ENCODE results near the gene KRTAP12-1.
A peak's percentile ranks its signal among the peaks of the same experiment; 100 is the strongest.
"Not testable (repeated sequence)": the region's sequence is repeated elsewhere in the genome, so short reads cannot be mapped to it uniquely, and the experiment has no call there.

KRTAP12-1 gene

DNA sequence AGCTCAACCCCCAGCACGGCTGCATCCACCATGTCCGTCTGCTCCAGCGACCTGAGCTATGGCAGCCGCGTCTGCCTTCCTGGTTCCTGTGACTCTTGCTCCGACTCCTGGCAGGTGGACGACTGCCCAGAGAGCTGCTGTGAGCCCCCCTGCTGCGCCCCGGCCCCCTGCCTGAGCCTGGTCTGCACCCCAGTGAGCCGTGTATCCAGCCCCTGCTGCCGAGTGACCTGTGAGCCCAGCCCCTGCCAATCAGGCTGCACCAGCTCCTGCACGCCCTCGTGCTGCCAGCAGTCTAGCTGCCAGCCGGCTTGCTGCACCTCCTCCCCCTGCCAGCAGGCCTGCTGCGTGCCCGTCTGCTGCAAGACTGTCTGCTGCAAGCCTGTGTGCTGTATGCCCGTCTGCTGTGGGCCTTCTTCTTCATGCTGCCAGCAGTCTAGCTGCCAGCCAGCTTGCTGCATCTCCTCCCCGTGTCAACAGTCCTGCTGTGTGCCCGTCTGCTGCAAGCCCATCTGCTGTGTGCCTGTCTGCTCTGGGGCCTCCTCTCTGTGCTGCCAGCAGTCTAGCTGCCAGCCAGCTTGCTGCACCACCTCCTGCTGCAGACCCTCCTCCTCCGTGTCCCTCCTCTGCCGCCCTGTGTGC, 15.3 kb upstream of the KRTAP12-1 start, which contains the start of gene KRTAP10-12:
TSS of gene KRTAP10-12 (plus strand) at position 1 of the 639 bp plus-strand sequence. CDS start at position 31, 30 bp downstream.
- not testable (repeated sequence) for DNase-seq

DNA sequence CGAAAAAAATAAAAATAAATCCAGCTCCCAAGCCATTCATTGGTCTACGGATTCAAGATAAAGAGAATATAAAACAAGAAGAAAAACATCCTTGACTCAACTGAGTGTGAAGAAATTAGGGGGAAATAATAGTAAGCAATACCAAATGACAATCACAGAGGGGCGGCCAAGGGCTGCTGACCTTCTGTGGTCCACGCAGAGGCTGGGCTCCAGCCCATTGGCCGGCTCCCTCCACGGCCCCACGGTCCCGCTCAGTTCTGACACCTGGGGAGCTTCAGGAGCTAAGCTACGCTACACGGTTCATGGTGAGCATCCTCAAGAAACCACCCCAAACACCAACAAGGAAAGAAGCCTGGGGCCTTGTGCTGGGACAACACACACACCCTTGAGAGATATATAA, 14.6 kb upstream of the KRTAP12-1 start:
- no peak for DNase-seq

DNA sequence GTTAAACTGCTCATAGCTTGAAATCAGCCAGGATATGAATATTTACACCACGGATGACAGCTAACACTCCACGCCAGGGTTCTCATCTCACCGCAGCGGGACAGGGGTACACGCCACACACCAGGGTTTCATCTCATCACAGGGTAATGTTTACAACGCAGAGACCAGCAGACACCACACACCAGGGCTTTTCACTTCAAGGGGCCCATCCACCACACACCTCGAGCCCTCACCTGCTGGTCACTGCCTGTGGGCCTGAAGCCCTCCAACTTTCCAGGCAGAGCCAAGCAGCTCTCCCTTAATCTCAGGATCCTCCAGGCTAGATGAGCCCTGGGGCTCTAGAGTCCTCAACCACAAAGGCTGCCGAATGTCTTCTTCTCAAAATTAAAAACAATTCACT, 13.7 kb upstream of the KRTAP12-1 start:
- no peak for DNase-seq

DNA sequence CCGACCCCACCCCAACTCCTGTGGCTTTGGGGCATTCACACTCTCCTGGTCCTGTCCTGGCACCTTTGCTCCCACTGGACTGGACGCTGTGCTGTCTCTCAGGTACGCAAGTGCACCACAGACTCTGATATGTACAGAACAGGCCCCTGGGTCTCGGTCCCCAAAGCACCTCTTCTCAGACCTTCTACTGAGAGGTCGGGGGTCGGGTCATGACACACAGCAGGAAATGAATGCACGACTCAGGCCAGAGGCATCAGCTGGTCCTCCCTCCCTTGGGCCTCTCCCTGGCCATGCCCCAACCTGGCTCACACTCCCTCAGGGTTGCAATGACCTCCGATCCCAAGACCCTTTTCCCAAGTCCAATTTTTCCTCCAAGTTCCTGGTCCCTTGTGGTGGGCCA, 13.2 kb upstream of the KRTAP12-1 start:
- no peak for DNase-seq

DNA sequence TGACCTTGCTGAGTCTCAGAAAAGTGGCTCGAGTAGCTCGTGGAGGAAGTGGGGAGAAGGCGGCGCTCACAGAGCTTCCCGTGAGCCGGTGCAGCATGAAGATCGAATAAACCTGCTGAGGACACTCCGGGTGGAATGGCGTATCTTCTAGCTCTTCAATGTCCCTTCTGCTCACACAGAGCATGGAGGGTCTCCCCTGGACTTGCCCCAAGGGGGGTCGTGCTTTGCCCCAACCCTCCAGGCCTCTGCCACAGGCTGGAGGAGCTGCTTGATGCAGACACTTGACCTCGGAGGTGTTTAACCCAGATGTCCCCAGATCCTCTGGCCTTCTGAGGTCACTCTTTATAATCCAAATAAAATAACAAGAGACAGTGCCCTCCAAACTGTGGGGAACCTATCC, 12.8 kb upstream of the KRTAP12-1 start:
- DNase-seq = no peak

DNA sequence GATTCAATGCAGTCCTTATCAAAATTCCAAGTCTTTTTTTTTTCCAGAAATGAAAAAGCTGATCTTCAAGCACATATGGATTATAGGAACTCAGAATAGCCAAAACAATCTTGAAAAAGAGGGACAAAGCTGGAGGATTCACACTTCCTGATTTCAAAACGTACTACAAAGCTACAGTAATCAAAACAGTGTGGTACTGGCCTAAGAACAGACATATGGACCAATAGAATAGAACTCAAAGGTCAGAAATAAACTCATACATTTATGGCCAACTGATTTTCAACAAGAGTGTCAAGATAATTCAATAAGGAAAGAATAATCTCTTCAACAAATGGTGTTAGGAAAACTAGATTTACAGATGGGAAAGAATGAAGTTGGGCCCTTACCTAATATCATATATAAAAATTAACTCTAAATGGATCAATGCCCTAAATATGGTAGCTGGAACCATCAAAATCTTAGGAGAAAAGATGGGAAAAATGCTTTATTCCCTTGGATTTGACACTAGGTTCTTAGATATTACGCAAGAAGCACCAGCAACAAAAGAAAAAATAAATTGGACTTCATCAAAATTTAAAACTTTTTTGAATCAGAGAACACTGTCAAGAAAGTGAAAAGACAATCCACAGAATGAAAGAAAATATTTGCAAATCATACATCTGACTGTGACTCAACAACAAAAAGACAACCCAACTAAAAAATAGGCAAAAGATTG, 11.0 kb upstream of the KRTAP12-1 start:
- DNase-seq = no peak

DNA sequence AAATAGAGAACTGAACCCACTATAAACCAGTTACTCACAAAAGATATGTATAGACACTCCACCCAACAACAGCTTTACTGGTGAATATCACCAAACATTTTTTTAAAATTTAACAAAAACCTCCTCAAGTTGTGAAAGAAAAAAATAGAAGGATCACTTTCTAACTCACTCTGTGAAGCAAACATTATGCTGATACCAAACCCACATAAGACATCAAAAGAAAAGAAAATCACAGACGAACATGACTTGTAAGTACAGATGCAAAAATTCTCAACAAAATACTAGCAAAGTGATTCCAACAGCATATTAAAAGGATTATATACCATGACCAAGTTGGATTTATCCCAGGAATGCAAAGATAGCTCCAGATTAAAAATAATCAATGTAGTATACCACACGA, 9.7 kb upstream of the KRTAP12-1 start:
- no peak for DNase-seq

- DNase-seq = not testable (repeated sequence)
These were observed 7.8 kb upstream of the KRTAP12-1 start for GRCh38 chr21:44689740-44690139.

- no peak for DNase-seq
These were observed 5.7 kb upstream of the KRTAP12-1 start for GRCh38 chr21:44687671-44688070.

GRCh38 chr21:44686843-44687561, 5.0 kb upstream of the KRTAP12-1 start:
- DNase-seq = no peak

GRCh38 chr21:44686000-44686781, 4.2 kb upstream of the KRTAP12-1 start:
- DNase-seq = peak; percentile 9

DNA sequence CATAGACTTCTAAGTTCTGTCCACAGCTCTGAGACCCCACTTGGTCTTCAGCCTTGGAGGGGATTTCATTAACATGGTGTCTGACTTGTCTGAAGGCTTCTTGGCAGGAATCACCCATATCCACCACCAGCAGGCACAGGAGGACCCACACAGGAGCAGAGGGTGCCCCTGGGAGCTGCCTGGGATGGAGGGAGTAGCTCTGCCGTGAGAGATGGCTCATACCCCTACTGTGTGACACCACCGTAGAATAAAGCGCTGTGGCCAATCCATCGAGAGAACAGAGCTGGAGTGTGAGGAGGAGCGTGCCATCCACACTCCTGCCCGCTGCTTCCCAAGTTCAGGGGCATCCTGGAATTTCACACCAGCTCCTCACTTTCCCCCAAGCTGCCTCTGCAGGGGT, 3.1 kb upstream of the KRTAP12-1 start:
- DNase-seq = not testable (repeated sequence)

DNA sequence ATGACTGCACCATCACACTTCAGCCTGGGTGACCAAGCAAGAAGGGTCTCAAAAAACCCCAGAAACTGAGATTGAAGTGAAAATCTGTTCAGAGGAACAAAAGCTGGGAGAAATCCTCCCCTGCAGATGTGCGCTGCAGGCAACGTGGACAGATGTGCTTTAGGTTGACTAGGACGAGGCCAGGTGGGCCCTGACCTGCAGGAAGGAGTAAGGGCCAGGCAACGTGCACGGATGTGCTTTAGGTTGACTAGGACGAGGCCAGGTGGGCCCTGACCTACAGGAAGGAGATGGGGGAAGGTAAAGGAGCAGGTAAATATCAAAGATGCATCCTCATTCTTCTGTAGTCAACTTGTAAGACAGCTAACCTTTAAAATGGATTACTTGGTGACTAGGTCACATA, 2.5 kb upstream of the KRTAP12-1 start:
- DNase-seq = no peak

DNA sequence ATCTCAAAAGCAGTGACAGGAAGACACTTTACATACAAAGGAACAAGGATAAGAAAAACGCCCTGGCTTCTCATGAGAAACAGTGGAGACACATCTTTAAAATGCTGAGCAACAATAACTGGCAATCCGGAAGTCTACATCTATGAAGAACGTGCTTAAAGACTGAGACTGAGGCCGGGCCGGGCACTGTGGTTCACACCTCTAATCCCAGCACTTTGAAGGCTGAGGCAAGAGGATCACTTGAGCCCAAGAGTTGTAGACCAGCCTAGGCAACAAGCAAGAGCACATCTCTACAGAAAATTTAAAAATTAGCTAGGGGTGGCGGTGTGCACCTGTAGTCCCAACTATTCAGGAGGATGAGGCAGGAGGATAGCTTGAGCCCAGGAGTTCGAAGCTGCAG, 2.1 kb upstream of the KRTAP12-1 start:
- no peak for DNase-seq

DNA sequence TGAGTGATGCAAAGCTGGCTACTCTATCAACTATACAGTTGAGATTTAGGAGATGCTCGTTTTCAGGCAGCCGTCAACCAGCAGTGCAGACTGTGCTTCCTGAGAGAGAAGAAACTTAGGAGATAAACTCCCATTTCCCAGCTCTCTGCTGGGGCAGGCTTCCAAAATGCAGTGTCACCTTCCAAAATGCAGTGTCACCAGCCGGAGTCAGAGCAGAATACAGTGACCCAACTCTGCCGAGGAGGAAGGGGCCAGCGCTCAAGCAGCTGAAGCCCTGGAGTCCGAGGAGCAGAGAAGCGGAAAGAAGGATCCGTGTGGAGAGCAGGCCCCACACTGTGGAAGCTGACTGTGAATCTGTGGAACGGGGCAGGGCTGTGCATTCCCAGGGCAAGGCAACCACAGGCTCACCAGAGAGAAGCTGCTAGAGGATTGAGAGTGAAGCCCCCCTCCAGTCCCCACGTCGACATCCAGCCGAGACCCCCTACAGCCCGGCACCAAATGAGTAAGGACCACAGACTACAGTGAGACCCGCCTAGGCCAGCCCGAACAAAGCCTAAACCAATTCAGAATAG, 703 bp upstream of the KRTAP12-1 start:
- DNase-seq = no peak

DNA sequence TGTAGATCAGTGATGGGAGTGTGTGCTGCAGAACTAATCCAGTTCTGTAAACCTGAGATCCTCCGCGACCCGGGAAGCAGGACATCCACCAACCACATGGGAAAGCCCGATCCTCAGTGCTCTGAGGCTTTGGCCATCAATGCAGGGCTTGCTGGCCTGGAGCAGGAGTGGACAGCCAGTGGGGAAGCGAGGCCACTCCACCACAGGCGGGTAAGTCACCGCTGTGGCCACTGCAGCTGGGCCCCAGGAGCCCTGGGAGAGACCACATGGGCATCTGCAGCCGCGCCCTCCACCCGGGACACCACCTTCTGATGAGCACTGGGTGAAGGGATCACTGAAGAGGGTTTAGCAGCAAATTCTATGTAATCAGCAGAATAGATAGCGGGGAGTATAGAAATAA, 811 bp downstream of the KRTAP12-1 start:
- DNase-seq = no peak

DNA sequence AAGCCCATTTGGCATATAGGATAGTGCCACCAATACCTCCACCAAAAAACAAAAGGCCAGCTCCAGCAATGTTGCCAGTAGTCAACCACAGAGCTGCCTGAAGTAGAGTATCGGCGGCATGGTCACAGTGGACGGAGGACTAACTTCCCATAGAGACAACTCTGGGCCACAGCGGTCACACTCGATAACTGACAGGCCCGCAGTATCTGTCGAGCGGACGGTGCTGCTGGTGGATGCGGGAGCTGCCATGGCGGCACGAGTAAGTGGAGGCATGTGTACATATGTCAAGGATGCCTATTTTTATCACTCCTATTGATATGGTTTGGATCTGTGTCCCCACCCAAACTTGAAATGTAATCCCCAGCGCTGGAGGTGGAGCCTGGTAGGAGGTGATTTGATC, 4.1 kb downstream of the KRTAP12-1 start:
- DNase-seq = no peak

DNA sequence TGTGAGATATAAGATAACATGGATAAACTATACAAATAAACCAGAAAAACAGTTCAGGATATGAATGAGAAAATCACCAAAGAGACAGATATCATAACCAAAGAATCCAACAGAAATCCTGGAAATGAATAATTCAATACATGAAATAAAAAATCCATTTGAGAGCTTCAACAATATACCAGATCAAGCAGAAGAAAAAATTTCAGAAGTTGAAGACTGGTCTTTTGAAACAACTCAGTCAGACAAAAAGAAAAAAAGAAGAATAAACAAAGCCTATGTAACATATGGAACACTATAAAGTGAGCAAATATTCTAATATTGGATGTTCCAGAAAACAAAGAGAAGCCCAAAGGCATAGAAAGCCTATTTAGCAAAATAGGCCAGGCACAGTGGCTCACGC, 10.1 kb downstream of the KRTAP12-1 start:
- DNase-seq = no peak

DNA sequence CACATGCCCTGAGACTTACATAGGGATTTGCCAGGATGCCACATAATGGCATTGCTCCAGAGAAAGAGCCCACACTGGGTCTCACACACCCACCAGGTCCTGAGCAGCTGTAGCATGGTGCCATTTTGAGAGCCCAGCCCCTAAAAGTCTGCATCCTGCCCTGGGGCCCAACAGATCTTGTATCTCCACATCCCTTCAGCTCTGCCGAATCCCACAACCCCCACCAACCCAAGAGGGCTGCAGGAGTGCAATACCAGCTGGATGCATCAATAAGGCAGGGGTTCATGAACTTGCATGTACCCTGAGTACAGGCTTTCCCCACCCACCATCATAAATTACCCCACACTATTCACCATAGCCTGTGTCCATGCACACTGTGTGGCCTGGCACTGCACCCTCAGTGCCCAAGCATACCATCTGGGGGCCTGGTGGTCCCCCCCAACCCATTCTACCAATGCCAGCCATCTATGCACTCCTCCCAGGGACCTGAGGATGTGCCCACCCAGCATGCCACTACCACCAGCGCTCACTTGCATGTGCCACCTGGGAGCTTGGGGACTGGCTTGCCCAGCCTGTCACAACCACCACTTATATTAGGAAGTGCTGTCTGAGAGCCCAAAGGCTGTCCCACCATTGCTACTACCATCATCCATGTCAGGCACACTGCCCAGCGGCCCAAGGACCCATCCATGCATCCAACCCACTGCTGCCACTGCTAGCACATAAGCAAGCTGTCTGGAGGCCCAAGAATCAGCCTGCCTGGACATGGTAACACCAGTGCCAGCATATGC, 11.1 kb downstream of the KRTAP12-1 start:
- DNase-seq = no peak

DNA sequence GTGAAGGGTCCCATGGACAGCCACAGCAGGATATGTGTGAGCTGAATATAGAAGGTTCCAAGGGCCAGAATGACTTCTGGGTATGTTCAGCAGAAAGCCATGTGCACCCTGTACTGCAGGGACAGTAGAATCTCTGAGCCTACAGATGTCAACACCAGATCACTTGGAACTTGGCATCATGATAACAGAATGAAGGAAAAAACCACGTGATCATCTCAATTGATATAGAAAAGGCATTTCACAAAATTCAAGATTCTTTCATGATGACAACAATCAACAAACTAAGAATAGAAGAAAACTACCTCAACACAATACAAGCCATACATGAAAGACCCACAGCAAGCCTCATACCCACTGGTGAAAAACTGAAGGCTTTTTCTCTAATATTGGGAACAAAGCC, 14.4 kb downstream of the KRTAP12-1 start:
- DNase-seq = no peak

- no peak for DNase-seq
These were observed 15.3 kb downstream of the KRTAP12-1 start, which contains the start of gene KRTAP12-2 for GRCh38 chr21:44666401-44667320. Gene KRTAP12-2 (minus strand): TSS chr21:44666927. CDS start chr21:44666886, 41 bp downstream.

All from activated CD4-positive, alpha-beta T cell treated with anti-CD3 and anti-CD28 coated beads, Interleukin-10, Interleukin-2, amounts not matched to agents 100 ng/mL and 50 ng/mL, durations not matched to agents 16 hours and 8 hours (primary cell).